IMR-90 (cell line): ENCODE results near the gene ABCA12. TPM values are rescaled to one million over a fixed set of nuclear protein-coding genes. Genes with fewer than 3 reads are reported as not detected.

Experiments used
- ATAC-seq: fragments of 200-7000 bp; cut with Tn5 transposase; 2 replicates; pipeline ENCODE4 v1.9.1; 2020; ENCODE audit warnings: low read depth, mild to moderate bottlenecking, moderate library complexity
- BruUV-seq: library from RNA; stranded (reverse); fragments of 400-500 nt; replicated peaks from 2 replicates; lab custom pipeline; 2021; lab: Mats Ljungman, UMichigan
- CTCF ChIA-PET: fragments of 300-600 bp; formaldehyde crosslinking; extraction: SDS; loops from one replicate; lab custom pipeline; 2021; ENCODE audit warnings: antibody characterized with exemption; lab: Yijun Ruan, JAX
- POLR2A ChIA-PET: fragments of 300-600 bp; sonication (Branson Sonifier 250); formaldehyde crosslinking; loops from one replicate; lab custom pipeline; 2022; ENCODE audit warnings: antibody characterized with exemption; ENCODE audit not compliant: unreplicated experiment; lab: Charles Lee
- DNase-seq: peaks from one replicate; pipeline ENCODE4 v3.0.0; 2013
- H2AFZ ChIP-seq: replicated peaks from 2 replicates; pipeline ENCODE3; 2013; ENCODE audit warnings: low read length, mild to moderate bottlenecking; ENCODE audit not compliant: poor library complexity
- H2AK5ac ChIP-seq: 2 replicates; pipeline ENCODE4 v1.6.1; 2013; ENCODE audit warnings: low read depth, low read length, inconsistent platforms
- H2AK9ac ChIP-seq: replicated peaks from 2 replicates; pipeline ENCODE3; 2013; ENCODE audit warnings: mild to moderate bottlenecking, low read depth, low read length, moderate library complexity; ENCODE audit not compliant: poor library complexity
- H2BK120ac ChIP-seq: 2 replicates; pipeline ENCODE4 v1.6.1; 2013; ENCODE audit warnings: low read depth, low read length, inconsistent platforms
- H2BK15ac ChIP-seq: 3 replicates; pipeline ENCODE4 v1.6.1; 2013; ENCODE audit warnings: low read depth, low read length, inconsistent platforms
- H2BK20ac ChIP-seq: 2 replicates; pipeline ENCODE4 v1.6.1; 2013; ENCODE audit warnings: low read depth, mild to moderate bottlenecking, inconsistent platforms, low read length, moderate library complexity
- H2BK5ac ChIP-seq: 2 replicates; pipeline ENCODE4 v1.6.1; 2013; ENCODE audit warnings: mild to moderate bottlenecking, low read depth, low read length, inconsistent platforms; ENCODE audit not compliant: poor library complexity, severe bottlenecking
- H3K14ac ChIP-seq: replicated peaks from 2 replicates; pipeline ENCODE4 v1.6.1; 2013; ENCODE audit warnings: low read depth, low read length, inconsistent platforms
- H3K18ac ChIP-seq: 2 replicates; pipeline ENCODE4 v1.6.1; 2013; ENCODE audit warnings: low read depth, low read length, control low read depth
- H3K23ac ChIP-seq: 2 replicates; pipeline ENCODE4 v1.6.1; 2013; ENCODE audit warnings: low read depth, low read length, inconsistent platforms
- H3K27ac ChIP-seq: 2 replicates; pipeline ENCODE4 v1.5.1; 2013; ENCODE audit warnings: mild to moderate bottlenecking, control low read depth, low read length; ENCODE audit not compliant: insufficient read depth
- H3K27me3 ChIP-seq: 2 replicates; pipeline ENCODE4 v1.6.1; 2013; ENCODE audit warnings: low read length; ENCODE audit not compliant: control insufficient read depth, insufficient read depth
- H3K36me3 ChIP-seq: 2 replicates; pipeline ENCODE4 v1.6.1; 2013; ENCODE audit warnings: low read length, mixed read lengths; ENCODE audit not compliant: control insufficient read depth, insufficient read depth
- H3K4ac ChIP-seq: 2 replicates; pipeline ENCODE4 v1.6.1; 2013; ENCODE audit warnings: low read depth, low read length, inconsistent platforms
- H3K4me1 ChIP-seq: 2 replicates; pipeline ENCODE4 v1.6.1; 2013; ENCODE audit warnings: low read length, mixed read lengths; ENCODE audit not compliant: control insufficient read depth, insufficient read depth
- H3K4me2 ChIP-seq: 2 replicates; pipeline ENCODE4 v1.6.1; 2013; ENCODE audit warnings: low read depth, mild to moderate bottlenecking, control low read depth, low read length, moderate library complexity
- H3K4me3 ChIP-seq: 2 replicates; pipeline ENCODE4 v1.5.1; 2013; ENCODE audit warnings: low read depth, mild to moderate bottlenecking, control low read depth, low read length, moderate library complexity; ENCODE audit not compliant: insufficient read depth
- H3K56ac ChIP-seq: 2 replicates; pipeline ENCODE4 v1.6.1; 2013; ENCODE audit warnings: low read length, inconsistent platforms; ENCODE audit not compliant: insufficient read depth; ENCODE audit errors: extremely low read depth
- H3K79me1 ChIP-seq, 2 experiments: 2 replicates each; pipeline ENCODE4 v1.6.1; 2013; ENCODE audit warnings: low read length in 2 of 2, inconsistent platforms in 1 of 2, low read depth in 1 of 2
- H3K9ac ChIP-seq: 2 replicates; pipeline ENCODE4 v1.6.1; 2013; ENCODE audit warnings: low read depth, low read length, control low read depth
- H3K9me1 ChIP-seq: 2 replicates; pipeline ENCODE4 v1.6.1; 2013; ENCODE audit warnings: low read length, inconsistent platforms; ENCODE audit not compliant: insufficient read depth
- H3K9me3 ChIP-seq: 2 replicates; pipeline ENCODE4 v1.6.1; 2013; ENCODE audit warnings: low read length; ENCODE audit not compliant: control insufficient read depth, insufficient read depth
- H4K20me1 ChIP-seq: 2 replicates; pipeline ENCODE4 v1.6.1; 2013; ENCODE audit warnings: low read length, inconsistent platforms; ENCODE audit not compliant: insufficient read depth
- H4K5ac ChIP-seq: 2 replicates; pipeline ENCODE4 v1.6.1; 2013; ENCODE audit warnings: mild to moderate bottlenecking, low read depth, low read length, control low read depth
- H4K8ac ChIP-seq, 2 experiments: 2 replicates each; pipeline ENCODE4 v1.6.1; 2013; ENCODE audit warnings: low read depth in 2 of 2, low read length in 2 of 2, control low read depth in 1 of 2, inconsistent platforms in 1 of 2
- H4K91ac ChIP-seq: 2 replicates; pipeline ENCODE4 v1.6.1; 2013; ENCODE audit warnings: low read depth, low read length, inconsistent platforms; ENCODE audit not compliant: insufficient read depth
- BHLHE40 ChIP-seq: fragments of 150-350 bp; IDR thresholded peaks from 2 replicates; pipeline ENCODE4 v1.6.1; 2016; ENCODE audit warnings: mild to moderate bottlenecking, low read depth, low read length
- CEBPB ChIP-seq: IDR thresholded peaks from 2 replicates; pipeline ENCODE4 v1.6.1; 2012; ENCODE audit warnings: low read depth, low read length, improper control_type of control experiment
- CHD1 ChIP-seq: IDR thresholded peaks from 2 replicates; pipeline ENCODE4 v1.6.1; 2012; ENCODE audit warnings: low read depth, low read length, improper control_type of control experiment
- CTCF ChIP-seq: conservative IDR thresholded peaks from 2 replicates; pipeline ENCODE4 v1.5.1; 2012; ENCODE audit warnings: mild to moderate bottlenecking, low read depth, low read length, improper control_type of control experiment
- FOS ChIP-seq: fragments of 150-350 bp; IDR thresholded peaks from 2 replicates; pipeline ENCODE4 v1.6.1; 2016; ENCODE audit warnings: low read depth, low read length
- MAFK ChIP-seq: IDR thresholded peaks from 2 replicates; pipeline ENCODE4 v1.6.1; 2012; ENCODE audit warnings: low read depth, low read length, improper control_type of control experiment
- MAZ ChIP-seq: IDR thresholded peaks from 2 replicates; pipeline ENCODE4 v1.6.1; 2012; ENCODE audit warnings: low read depth, mild to moderate bottlenecking, low read length, improper control_type of control experiment, moderate library complexity, borderline replicate concordance
- MXI1 ChIP-seq: IDR thresholded peaks from 2 replicates; pipeline ENCODE4 v1.6.1; 2012; ENCODE audit warnings: low read depth, mild to moderate bottlenecking, low read length, moderate library complexity, borderline replicate concordance
- NFE2L2 ChIP-seq: fragments of 150-350 bp; IDR thresholded peaks from 2 replicates; pipeline ENCODE4 v1.6.1; 2016; ENCODE audit warnings: low read depth, mild to moderate bottlenecking, low read length
- POLR2A ChIP-seq: IDR thresholded peaks from 2 replicates; pipeline ENCODE4 v1.6.1; 2012; ENCODE audit warnings: mild to moderate bottlenecking, low read depth, low read length
- RAD21 ChIP-seq: IDR thresholded peaks from 2 replicates; pipeline ENCODE4 v1.6.1; 2012; ENCODE audit warnings: low read length, improper control_type of control experiment
- RCOR1 ChIP-seq: IDR thresholded peaks from 2 replicates; pipeline ENCODE4 v1.6.1; 2012; ENCODE audit warnings: mild to moderate bottlenecking, low read length, improper control_type of control experiment; ENCODE audit not compliant: insufficient replicate concordance
- RFX5 ChIP-seq: IDR thresholded peaks from 2 replicates; pipeline ENCODE4 v1.8.0; 2012; ENCODE audit warnings: low read depth, mild to moderate bottlenecking, low read length, moderate library complexity
- SMC3 ChIP-seq: fragments of 150-350 bp; IDR thresholded peaks from 2 replicates; pipeline ENCODE4 v1.6.1; 2016; ENCODE audit warnings: low read depth, mild to moderate bottlenecking, antibody characterized with exemption, low read length, moderate library complexity
- USF2 ChIP-seq: fragments of 150-350 bp; IDR thresholded peaks from 2 replicates; pipeline ENCODE4 v1.6.1; 2017; ENCODE audit warnings: mild to moderate bottlenecking, antibody characterized with exemption, low read length, low read depth
- WGBS, 2 experiments: methylation state at CpG; one replicate each; pipeline versions ENCODE4 v1.1.5 to v1.1.7; 2013; ENCODE audit warnings: missing lambda C conversion rate in 2 of 2; ENCODE audit not compliant: insufficient read length in 1 of 2; ENCODE audit errors: extremely low coverage in 2 of 2; 5-methylcytosine and 5-hydroxymethylcytosine counted together
- dilution Hi-C: fragments of 300-500 bp; cut with HindIII; formaldehyde crosslinking; loops from one replicate; pipeline ENCODE4 v1.14.3; 2018; ENCODE audit warnings: low sequenced_read_pairs; ENCODE audit not compliant: unreplicated experiment
- in situ Hi-C: fragments of 300-500 bp; cut with MboI; formaldehyde crosslinking; loops from 3 replicates; pipeline ENCODE4 v1.14.3; 2019; ENCODE audit warnings: low sequenced_read_pairs, inconsistent platforms, mixed read lengths
- intact Hi-C: fragments of 100-400 bp; cut with micrococcal nuclease; formaldehyde crosslinking; loops from 2 replicates; pipeline ENCODE4 v1.10.0; 2022
- polyA plus RNA-seq, 3 experiments: library from polyadenylated mRNA; depleted of rRNA; stranded (reverse); fragments of >200 nt; gene quantifications; 2 replicates each; pipeline ENCODE4 v1.2.3, GENCODE V29; 2012; ENCODE audit warnings: low replicate concordance in 1 of 3
- total RNA-seq: library from RNA; depleted of rRNA; stranded (reverse); fragments of >200 nt; gene quantifications from 2 replicates; pipeline ENCODE4 v1.2.3, GENCODE V29; 2012
- TF ChIP-seq, protein P1 (sequence below): fragments of 150-350 bp; IDR thresholded peaks from 2 replicates; pipeline ENCODE4 v1.6.1; 2016; ENCODE audit warnings: low read depth, mild to moderate bottlenecking, low read length, moderate library complexity, borderline replicate concordance

The ABCA12 gene
- total and polyA plus RNA-seq, 2 of the 4 experiments (the other 2 are of a cell fraction), result under 0.01 TPM; not detected in 1

DNA sequence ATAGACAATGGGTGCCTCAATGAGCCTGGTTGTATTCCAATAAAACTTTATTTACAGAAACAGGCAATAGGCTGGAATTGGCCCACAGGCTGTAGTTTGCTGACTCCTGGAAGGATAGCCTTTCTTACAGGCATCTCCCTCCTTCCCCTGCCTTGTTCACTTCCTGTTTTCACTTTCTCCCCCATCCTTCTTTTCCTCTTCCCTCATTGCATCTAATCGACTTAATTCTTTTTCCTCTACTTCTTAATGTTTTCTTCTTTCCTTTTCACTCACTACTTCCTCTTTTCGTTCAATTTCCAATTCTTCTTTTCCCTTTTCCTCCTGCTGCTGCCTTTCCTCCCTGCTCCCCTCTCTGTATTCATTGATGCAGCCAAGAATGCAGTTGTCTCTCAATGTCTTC is 70.0 kb downstream of the ABCA12 start:
- ATAC-seq (no peak), DNase-seq (no peak)
- ChIA-PET POLR2A (no interaction called here), CTCF (no interaction called here)
- no peak overlapping the region for H3K9ac ChIP-seq
- H3K9me1 ChIP-seq, result no peaks in the 10 kb centered on the region
- H3K27ac ChIP-seq, result no peak overlapping the region
- H3K23ac ChIP-seq, result no peak overlapping the region
- H3K18ac ChIP-seq, result no peak overlapping the region
- no peak overlapping the region for H3K4me3 ChIP-seq
- H4K20me1 ChIP-seq, result no peaks in the 10 kb centered on the region
- H3K4me1 ChIP-seq, result no peaks in the 10 kb centered on the region
- H3K9me3 ChIP-seq, result no peaks in the 10 kb centered on the region
- H2BK15ac ChIP-seq, result no peak overlapping the region
- no TSS peak for BruUV-seq
- H4K91ac ChIP-seq, result no peak overlapping the region
- no peak overlapping the region for H2AK5ac ChIP-seq
- intact Hi-C loops (no loop called here), dilution Hi-C loops (no loop called here), in situ Hi-C loops (no loop called here)
- H2AFZ ChIP-seq, result no peak overlapping the region
- no peak overlapping the region for H2BK120ac ChIP-seq
- no peak overlapping the region for H3K56ac ChIP-seq
- WGBS, 2 experiments, result 33% methylated on average over 1 of the region's 2 CpGs; no CpG with 5 or more reads in 1 of the 2 experiments
- H2AK9ac ChIP-seq, result no peak overlapping the region
- no peak for TF ChIP-seq USF2
- TF ChIP-seq SMC3, result no peak
- no peak for TF ChIP-seq CEBPB
- no peak for TF ChIP-seq MXI1
- TF ChIP-seq FOS, result no peak
- no peak for TF ChIP-seq RAD21
- no peak for TF ChIP-seq MAZ
- no peak for TF ChIP-seq RFX5
- TF ChIP-seq POLR2A, result no peak
- TF ChIP-seq BHLHE40, result no peak
- no peak for TF ChIP-seq CTCF
- TF ChIP-seq MAFK, result no peak
- TF ChIP-seq CHD1, result no peak
- no peak for TF ChIP-seq NFE2L2
- no peak for TF ChIP-seq RCOR1
- TF ChIP-seq, protein P1, sequence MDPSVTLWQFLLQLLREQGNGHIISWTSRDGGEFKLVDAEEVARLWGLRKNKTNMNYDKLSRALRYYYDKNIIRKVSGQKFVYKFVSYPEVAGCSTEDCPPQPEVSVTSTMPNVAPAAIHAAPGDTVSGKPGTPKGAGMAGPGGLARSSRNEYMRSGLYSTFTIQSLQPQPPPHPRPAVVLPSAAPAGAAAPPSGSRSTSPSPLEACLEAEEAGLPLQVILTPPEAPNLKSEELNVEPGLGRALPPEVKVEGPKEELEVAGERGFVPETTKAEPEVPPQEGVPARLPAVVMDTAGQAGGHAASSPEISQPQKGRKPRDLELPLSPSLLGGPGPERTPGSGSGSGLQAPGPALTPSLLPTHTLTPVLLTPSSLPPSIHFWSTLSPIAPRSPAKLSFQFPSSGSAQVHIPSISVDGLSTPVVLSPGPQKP, result no peak
- no peak overlapping the region for H3K4me2 ChIP-seq
- H3K4ac ChIP-seq, result no peak overlapping the region
- no peaks in the 10 kb centered on the region for H3K36me3 ChIP-seq
- no peak overlapping the region for H2BK5ac ChIP-seq
- H4K8ac ChIP-seq, result no peak overlapping the region
- no peak overlapping the region for H4K5ac ChIP-seq
- H3K27me3 ChIP-seq, result no peaks in the 10 kb centered on the region
- no peak overlapping the region for H2BK20ac ChIP-seq
- H3K14ac ChIP-seq, result no peak overlapping the region
- H3K79me1 ChIP-seq, result no peaks in the 10 kb centered on the region
